SHP77 (cell line): ENCODE results near the gene SCN1B.
"Not testable (repeated sequence)": the region's sequence is repeated elsewhere in the genome, so short reads cannot be mapped to it uniquely, and the experiment has no call there.

ENCODE experiments used
- DNase-seq, 2 experiments: peaks; one replicate each; lab custom pipeline; 2025; lab: John Stamatoyannopoulos, UW

Gene SCN1B

DNA sequence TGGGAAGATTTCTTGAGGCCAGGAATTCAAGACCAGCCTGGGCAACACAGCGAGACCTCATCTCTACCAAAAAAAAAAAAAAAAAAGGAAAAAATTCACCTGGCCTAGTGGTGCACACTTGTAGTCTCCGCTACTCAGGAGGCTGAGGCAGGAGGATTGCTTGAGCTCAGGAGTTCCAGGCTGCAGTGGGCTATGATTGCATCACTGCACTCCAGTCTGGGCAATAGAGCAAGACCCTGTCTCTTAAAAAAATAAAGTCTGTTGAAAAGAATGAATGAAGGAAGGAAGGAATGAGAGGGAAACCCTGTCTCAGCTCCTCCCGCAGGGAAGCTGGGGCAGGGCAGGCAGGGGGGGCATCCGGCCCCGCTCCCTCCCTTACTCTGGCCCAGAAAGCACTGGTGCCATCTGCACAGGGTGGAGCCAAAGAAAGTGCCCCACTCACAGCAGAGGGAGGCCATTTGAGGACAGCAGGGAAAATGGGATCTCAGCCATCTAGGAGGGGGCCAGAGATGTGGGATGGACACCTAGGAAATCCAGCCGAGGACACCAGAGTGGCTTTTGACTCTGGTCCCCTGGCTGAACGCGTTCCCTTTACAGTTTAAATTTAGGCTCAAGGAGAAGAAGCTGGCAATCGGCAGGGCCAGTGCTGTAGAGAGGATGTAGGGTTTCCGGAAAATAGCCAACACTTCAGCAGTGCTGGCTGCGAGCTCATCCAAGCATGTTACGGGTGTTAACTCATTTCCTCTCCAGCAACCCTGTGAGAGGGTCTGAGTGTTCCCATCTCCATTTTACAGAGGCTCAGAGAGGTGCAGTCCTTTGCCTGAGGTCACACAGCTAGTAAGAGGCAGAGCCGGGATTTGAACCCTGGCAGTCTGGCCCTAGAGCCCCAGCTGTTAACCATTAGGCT, 7.7 kb downstream of the SCN1B start:
- DNase-seq = peak in 1 of 2 experiments; percentile 16

DNA sequence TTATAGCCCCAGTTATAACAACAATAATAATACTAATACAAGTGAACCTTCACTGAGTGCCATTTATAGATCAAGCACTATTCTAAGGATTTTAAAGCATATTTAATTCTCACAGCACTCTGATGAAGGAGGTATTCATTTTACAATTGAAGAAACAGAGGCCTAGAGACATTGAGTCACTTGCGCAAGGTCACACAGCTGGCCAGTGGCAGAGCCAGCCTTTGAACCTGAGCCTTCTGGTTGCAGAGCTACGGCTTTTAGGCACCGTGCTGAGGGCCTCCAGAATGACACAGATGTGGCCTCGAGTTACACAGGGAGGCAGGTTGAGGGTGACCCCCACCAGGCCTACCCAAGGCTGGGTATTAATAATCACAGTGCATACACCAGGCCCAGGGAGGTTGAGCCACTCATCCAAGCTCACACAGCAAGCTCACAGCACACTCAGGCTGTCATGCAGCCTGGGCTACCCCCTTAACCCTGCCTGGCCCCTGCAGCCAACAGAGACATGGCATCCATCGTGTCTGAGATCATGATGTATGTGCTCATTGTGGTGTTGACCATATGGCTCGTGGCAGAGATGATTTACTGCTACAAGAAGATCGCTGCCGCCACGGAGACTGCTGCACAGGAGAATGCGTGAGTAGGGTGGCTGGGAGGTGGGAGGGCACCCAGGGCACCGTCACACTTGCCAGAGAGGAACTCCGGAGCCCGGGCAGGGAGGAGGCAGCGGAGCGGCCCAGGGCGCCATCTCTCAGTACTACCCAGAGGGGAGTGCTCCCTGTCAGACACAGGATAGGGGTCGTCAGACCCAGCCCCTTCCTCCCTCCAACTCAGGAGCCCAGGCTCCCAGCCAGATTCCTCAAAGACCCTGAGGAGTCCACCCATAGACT, 8.6 kb downstream of the SCN1B start:
- peak in 1 of 2 experiments; percentile 26 for DNase-seq

DNA sequence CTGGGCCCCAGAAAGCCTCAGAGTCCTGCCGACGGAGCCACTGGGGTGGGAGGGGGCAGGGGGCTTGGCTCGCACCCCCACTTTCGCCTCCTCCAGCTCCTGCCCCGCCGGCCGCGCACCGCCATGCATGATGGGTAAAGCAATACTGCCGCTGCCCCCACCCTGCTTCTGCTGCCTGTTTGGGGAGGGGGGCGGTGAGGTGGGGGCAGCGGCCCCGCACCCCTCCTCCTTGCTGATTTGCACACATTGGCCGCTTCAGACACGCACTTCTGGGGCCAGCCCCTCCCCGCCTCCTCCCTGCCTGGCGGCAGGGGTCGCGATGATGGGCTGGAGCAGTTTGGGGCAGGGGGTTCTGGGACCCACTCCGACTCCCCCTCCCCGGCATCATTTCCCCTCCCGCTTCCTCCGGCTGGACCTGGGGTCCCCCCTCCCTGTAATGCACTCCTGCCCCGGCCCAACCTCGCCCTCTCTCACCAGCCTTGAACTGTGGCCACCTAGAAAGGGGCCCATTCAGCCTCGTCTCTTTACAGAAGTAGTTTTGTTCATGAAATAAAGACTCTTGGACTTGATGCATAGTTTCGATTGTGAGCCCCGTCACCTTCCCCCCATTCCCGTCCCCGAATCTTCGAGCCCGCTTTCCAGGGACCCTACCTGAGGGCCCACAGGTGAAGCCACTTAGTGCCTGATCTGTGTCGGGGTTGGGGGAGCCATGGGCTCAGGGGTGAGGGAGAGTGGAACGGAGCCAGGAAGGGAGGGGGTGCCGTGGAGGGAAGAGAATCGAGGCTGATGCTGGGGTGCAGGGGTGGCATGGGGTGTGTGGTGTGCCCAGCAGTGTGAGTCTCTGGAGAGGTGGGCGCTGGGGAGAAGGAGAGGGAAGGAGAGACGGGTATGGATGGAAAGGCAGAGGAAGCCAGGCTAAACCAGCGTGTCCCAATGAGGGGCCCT, 9.9 kb downstream of the SCN1B start:
- no peak for DNase-seq

DNA sequence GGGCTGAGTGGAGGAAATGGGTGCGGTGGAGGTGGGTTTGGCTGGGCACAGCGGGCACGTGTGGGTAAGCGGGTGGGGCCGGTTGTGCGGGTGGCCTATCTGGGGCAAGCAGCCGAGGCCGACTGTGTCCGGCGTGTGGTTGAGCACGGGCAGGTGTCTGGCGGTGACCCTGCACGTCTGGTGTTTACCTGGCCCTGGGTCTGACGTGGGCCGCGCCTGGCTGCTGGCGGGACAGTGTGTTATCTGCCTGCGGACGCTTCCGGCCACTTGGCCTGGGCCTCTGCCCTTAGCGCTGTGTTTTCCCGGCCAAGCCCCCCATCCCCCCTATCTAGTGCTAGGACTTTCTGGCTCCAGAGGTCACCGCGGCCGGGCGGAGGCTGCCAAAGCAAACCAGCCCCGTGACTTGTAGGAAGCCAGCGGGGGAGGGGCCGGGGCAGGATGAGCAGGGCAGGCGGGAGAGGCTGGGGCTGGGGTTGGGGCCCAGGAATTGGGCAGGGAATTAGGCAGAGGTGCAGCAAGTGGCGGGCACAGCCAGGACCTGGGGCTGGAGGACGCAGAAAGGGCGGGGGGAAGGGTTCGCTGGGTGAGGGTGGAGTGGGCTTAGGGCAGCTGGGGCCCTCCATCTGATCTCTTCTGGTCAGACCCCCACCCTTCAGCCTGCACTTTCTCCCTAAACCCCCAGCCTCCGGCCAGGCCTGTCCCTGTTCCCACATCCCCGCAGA, 10.7 kb downstream of the SCN1B start:
- DNase-seq = peak in 1 of 2 experiments; percentile 47

DNA sequence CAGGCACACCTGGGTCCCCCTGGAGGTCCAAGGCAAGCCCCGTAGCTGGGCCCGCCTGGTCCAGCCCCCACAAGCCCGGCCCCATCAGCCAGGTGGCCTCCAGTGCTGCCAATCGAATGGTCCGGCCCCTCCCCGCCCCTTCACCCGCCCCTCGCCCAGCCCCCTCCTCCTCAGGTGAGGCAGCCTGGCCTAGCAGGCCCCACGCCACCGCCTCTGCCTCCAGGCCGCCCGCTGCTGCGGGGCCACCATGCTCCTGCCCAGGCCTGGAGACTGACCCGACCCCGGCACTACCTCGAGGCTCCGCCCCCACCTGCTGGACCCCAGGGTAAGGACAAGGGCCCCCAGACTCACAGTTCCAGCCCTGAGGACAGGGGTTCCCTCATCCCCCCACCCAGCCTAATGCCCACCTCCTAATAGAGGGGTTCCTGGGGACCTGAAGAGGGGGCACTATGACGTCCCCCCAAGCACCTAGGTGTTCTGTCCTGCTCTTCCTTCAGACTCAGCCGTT, 11.3 kb downstream of the SCN1B start, which contains the start of gene HPN:
Gene HPN, plus strand, starts transcription at position 174 of the 508 bp plus-strand sequence. CDS start 786 bp downstream, outside the sequence.
- no peak for DNase-seq

DNA sequence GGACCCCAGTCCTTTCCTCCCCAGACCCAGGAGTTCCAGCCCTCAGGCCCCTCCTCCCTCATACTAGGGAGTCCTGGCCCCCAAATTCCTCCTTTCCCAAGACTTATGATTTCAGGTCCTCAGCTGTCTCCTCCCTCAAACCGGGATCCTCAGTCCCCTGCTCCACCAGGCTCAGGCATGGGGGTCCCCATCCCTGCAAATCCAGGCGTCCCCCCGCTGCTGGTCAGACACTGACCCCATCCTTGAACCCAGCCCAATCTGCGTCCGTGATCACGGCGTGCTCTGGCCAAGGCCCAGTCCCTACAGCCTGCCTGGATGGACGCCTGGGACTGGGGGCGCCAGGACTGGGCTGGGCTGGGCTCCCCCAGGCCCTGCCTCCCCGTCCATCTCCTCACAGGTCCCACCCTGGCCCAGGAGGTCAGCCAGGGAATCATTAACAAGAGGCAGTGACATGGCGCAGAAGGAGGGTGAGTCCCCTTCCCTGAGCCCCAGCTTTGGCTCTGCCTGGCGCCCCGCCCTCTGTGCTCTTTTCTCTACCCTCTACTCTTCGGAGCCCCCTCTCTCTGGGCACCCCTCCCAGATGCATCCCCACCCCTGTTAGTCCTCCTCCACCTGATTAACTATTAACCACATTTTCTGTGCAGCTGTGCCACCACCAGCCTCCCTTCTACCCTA, 11.9 kb downstream of the SCN1B start:
- no peak for DNase-seq

DNA sequence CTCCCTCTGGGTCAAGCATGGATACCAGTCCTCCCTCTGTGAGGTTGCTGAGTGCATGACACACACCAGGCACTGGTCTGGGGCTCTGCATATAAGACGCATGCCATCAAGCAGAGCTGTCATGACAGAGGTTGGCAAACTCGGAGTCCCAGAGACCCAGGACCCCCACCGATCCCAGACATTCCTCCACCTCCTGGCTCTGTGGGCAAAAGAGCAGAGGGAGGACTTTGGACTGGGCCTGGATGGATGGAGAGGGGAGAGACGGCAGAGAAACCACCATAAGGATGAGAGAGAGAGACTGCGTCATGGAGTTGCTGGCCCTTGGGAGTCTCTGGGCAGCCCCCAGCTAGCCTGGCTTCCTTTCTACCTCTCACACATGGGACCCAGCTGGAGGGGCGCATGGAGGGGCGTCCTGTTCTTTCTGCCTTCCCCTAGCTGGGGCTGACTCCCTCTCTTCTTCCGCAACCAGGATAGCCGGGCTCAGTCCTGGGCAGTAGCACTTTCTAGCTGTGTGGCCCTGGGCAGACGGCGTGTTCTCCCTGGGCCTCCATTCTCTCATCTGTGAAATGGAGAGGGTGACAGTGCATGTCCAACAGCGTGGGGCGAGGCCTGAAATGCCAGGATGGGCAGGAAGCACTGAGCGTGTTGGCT, 12.8 kb downstream of the SCN1B start:
- DNase-seq = no peak

DNA sequence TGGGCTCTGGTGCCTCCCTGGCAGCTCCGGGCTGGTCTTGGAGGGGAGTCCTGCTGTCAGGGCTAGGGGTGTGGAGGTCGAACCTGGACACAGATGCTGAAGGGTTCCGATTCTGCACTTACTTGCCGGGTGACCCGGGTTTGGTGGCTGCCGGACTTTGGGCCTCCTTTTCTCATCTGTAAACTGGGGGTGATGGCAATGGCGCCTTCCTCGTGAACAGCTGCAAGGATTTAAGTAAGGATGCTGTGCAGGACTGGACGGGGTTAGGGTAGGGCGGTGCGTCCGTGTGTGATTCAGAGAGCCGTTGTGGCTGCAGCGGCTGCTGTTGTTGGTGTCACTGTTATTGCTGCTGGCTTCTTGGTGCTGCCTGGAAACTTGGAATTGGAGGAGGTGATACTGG, 13.6 kb downstream of the SCN1B start:
- DNase-seq = no peak

DNA sequence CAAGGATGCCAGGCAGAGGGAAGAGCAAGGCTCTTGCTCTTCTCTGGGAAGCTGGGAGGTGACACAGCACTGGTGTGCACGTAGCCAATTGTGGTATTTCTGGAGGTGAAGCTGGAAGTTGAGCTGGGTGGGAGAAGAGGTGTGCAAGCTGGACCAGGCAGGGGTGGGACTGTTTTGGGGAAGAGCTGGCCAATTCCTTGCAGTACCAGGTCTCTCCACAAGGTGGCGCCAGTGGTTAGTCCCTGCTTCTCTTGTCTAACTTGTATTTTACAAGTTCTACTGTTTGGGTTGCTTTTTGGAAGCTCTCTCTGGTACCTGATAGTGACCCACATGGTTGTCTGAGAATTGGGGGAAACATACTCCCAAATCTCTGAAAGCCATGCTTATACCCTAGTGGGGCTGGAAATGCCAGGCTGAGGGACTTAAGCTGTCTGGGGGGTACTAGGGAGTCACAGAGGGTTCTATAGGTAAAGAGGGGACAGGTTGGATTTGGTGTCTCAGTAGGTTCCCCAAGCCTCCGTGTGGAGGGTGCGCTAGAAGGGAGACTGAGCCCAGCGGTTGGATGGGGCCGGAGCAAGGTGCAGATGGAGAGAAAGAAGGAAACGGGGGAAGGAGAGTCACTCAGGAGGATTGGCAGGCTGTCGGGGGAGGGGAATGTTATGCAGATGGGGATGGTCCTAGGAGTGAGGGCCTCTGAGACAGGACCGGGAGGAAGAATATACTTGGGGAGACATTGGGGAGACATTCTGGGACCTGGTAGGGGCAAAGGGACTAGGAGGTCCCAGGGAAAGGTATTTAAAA, 14.2 kb downstream of the SCN1B start:
- DNase-seq = no peak

DNA sequence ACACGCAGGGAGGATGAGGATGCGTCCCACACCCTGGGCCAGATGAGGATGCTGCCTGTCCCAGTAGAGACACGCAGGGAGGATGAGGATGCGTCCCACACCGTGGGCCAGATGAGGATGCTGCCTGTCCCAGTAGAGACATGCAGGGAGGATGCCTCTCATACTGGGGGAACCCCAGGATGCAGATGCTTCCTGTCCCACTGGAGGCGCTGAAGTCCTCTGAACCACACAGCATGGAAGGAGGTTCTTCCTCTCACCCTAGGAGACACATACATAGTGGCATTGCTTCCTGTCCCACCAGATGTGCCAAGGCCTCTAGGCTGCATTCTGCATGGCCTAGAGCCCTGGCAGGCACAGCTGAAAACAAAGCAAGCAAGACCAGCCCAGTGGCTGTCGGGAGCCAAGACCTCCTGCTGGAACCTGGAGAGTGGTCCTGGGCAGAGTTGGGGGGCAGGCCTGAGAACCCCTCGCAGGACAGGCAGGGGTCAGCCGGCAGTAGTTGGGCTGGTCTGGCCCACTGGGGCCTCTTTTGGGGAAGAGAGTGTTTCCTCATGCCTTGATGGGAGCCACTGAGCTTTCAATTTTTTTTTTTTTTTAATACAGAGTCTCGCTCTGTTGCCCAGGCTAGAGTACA, 15.5 kb downstream of the SCN1B start:
- DNase-seq = peak; percentile 37 to 42

DNA sequence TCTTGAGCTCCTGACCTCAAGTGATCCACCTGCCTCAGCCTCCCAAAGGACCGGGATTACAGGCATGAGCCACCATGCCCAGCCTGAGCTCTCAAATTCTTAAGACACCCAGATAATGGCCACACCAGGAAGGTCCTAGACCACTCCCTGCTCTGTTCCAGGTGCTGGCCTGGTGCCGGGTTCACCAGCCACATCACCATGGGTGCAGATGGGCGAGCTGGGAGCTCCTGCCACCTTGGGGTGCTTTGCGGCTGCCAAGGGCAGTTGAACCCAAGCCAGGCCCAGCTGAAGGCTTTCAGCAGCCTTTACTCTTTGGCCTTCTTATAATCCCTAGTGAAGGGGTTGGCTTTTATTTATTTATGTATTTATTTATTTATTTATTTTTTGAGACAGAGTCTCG, 16.2 kb downstream of the SCN1B start:
- DNase-seq = no peak

DNA sequence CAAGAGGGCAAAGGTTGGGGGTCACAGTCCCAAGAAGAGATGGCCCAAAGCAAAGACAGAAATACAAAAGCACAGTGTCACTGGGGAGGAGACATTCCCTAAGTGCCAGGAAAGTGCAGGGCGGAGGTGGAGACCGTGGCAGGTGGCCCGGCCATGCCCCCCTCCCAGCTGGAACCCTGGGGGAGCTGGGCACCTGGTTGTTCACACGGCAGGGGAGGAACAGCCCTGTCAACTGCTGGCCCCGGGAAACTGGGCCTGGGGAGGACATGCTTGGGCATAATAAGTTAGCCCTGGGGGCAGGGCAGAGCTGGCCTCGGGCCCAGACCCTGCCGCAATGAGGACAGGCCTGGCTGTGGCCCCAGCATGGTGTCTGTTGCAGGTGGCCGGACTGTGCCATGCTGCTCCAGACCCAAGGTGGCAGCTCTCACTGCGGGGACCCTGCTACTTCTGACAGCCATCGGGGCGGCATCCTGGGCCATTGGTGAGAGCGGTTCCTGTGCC, 18.7 kb downstream of the SCN1B start:
- DNase-seq = peak in 1 of 2 experiments; percentile 46

DNA sequence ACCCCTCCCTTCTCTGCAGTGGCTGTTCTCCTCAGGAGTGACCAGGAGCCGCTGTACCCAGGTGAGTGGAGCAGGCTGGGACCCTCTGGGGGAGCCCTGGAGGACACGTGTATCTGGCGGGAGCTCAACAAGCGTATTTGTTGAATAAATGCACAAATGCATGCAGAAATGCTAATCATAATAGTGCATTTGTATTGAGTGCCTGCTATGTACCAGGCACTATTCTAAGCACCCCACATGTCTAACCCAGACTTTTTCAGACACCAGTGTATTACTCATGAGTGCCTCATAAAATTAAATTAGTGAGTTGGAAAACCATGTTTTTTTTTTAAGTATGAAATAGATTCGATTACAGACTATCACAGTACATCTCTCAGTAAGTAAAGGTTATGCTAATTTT, 19.2 kb downstream of the SCN1B start:
- no peak for DNase-seq

DNA sequence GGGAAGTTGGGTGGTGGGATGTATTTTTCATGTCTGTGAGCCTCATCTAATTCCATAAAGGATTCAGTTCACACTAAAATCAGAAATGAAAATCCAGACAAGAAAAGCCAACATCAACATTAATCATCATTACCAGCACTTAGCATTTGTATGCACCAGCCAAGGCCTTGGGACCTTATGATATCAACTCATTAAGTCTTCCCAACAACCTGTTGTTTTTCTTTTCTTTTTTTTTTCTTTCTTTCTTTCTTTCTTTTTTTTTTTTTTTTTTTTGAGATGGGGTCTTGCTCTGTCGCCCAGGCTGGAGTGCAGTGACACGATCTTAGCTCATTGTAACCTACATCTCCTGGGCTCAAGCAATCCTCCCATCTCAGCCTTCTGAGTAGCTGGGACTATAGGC, 20.4 kb downstream of the SCN1B start:
- not testable (repeated sequence) for DNase-seq

DNA sequence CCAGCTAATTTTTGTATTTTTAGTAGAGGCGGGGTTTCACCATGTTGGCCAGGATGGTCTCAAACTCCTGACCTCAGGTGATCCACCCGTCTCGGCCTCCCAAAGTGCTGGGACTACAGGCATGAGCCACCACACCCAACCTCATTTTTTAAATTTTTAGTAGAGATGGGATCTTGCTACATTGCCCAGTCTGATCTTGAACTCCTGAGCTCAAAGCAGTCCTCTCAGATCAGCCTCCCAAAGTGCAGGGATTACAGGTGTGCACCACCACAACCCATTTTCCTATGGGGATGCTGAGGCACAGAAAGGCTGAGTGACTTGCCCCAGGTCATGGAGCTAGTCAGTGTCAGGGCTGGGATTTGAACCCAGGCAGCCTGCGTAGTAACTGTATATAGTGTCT, 21.0 kb downstream of the SCN1B start:
- DNase-seq = not testable (repeated sequence)

DNA sequence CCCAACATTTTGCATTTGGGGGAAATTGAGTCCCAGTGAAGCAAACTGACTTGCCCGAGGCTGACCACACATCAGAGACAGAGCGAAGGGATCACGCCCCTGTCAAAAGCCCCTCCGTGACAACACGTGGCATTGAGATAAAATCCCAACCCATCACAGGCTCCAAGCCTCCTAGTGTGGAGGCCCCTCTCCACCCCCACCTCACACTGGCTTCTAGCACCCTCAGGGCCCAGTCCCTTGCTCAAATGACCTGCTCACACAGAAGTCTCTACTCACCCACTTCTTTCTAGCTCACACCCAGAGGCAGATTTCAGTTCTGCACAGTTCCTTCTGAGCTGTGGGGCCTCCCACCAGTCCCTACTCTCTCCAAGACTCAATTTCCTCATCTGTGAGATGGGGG, 21.5 kb downstream of the SCN1B start:
- DNase-seq = no peak

DNA sequence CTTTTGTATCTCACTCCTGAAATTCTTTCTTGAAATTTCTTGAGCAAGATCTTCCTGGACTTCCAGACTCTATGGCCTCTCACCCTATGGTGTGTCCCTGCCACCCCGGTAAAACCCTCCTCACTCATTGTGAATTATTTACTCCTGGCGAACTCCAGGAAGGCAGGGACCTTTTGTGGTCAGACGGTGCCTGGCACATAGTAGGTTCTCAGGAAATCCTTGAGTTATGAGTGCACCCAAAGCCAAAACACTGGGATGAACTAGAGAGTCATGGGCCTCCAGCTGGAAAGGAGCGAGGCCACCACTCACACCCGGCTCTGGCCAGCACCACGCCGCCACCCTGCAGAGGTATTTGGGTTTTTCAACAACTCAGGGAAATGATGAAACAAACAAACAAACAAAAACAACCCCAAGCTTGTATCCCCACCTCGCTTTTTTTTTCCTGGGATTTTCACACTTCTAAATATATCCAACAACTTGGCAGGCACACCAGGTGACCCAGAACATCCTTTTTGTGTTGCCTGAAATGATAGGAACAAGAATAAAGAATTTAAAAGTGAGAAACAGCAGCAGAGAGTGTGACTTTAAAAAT, 22.4 kb downstream of the SCN1B start:
- no peak for DNase-seq
